SK-N-SH treated with all-trans-retinoic acid at 6 μM for 48 hours (cell line): ENCODE results near the gene KLF15.

Experiments used
- ATAC-seq: fragments of 200-7000 bp; cut with Tn5 transposase; 3 replicates; pipeline ENCODE4 v1.9.1; 2020; ENCODE audit warnings: mild to moderate bottlenecking, moderate library complexity
- BACH2 ChIP-seq: fragments of 250-450 bp; sonication (Bioruptor Pico); IDR thresholded peaks from 2 replicates; pipeline ENCODE4 v1.9.0; 2021; ENCODE audit warnings: mild to moderate bottlenecking, borderline replicate concordance
- CSDC2 ChIP-seq: fragments of 250-450 bp; sonication (Bioruptor Pico); IDR thresholded peaks from 2 replicates; pipeline ENCODE4 v1.5.0; 2020; ENCODE audit warnings: mild to moderate bottlenecking, moderate library complexity
- ESRRG ChIP-seq: fragments of 250-450 bp; sonication (Bioruptor Pico); IDR thresholded peaks from 2 replicates; pipeline ENCODE4 v1.6.1; 2021; ENCODE audit warnings: mild to moderate bottlenecking
- GLIS3 ChIP-seq: fragments of 250-450 bp; sonication (Bioruptor Pico); IDR thresholded peaks from 2 replicates; pipeline ENCODE4 v1.5.0; 2020; ENCODE audit warnings: mild to moderate bottlenecking, moderate library complexity
- ISL1 ChIP-seq: fragments of 250-450 bp; sonication (Bioruptor Pico); IDR thresholded peaks from 2 replicates; pipeline ENCODE4 v2.1.2; 2022; ENCODE audit warnings: mild to moderate bottlenecking, moderate library complexity
- OSR1 ChIP-seq: fragments of 250-450 bp; sonication (Bioruptor Pico); IDR thresholded peaks from 2 replicates; pipeline ENCODE4 v1.8.0; 2022; ENCODE audit warnings: moderate library complexity, mild to moderate bottlenecking, inconsistent platforms
- PPARA ChIP-seq: fragments of 250-450 bp; sonication (Bioruptor Pico); IDR thresholded peaks from 2 replicates; pipeline ENCODE4 v1.5.0; 2020; ENCODE audit warnings: mild to moderate bottlenecking, borderline replicate concordance
- RARB ChIP-seq: fragments of 250-450 bp; sonication (Bioruptor Pico); IDR thresholded peaks from 2 replicates; pipeline ENCODE4 v1.8.0; 2021; ENCODE audit warnings: mild to moderate bottlenecking, moderate library complexity
- SNAI2 ChIP-seq: fragments of 250-450 bp; sonication (Bioruptor Pico); IDR thresholded peaks from 2 replicates; pipeline ENCODE4 v1.5.0; 2020; ENCODE audit warnings: mild to moderate bottlenecking, moderate library complexity
- TCF4 ChIP-seq: fragments of 250-450 bp; sonication (Bioruptor Pico); IDR thresholded peaks from 2 replicates; pipeline ENCODE4 v1.8.0; 2021; ENCODE audit warnings: mild to moderate bottlenecking, moderate library complexity, borderline replicate concordance
- ZC3H10 ChIP-seq: fragments of 250-450 bp; sonication (Bioruptor Pico); IDR thresholded peaks from 2 replicates; pipeline ENCODE4 v1.5.1; 2021; ENCODE audit warnings: mild to moderate bottlenecking, moderate library complexity
- ZFP3 ChIP-seq: fragments of 250-450 bp; sonication (Bioruptor Pico); IDR thresholded peaks from 2 replicates; pipeline ENCODE4 v1.5.0; 2020; ENCODE audit warnings: mild to moderate bottlenecking, moderate library complexity
- ZFP30 ChIP-seq: fragments of 450-650 bp; formaldehyde crosslinking; IDR thresholded peaks from 2 replicates; pipeline ENCODE4 v1.5.0; 2022; ENCODE audit warnings: mild to moderate bottlenecking, moderate library complexity
- ZNF565 ChIP-seq: fragments of 450-650 bp; formaldehyde crosslinking; conservative IDR thresholded peaks from 2 replicates; pipeline ENCODE4 v1.5.0; 2020; ENCODE audit warnings: low read depth, mild to moderate bottlenecking, moderate library complexity
- ZNF70 ChIP-seq: fragments of 450-650 bp; formaldehyde crosslinking; IDR thresholded peaks from 2 replicates; pipeline ENCODE4 v1.5.0; 2020; ENCODE audit warnings: mild to moderate bottlenecking, moderate library complexity
- ZNF8 ChIP-seq: fragments of 450-650 bp; formaldehyde crosslinking; IDR thresholded peaks from 2 replicates; pipeline ENCODE4 v1.5.0; 2020; ENCODE audit warnings: mild to moderate bottlenecking, moderate library complexity
- TF ChIP-seq, protein P1 (sequence below): fragments of 250-450 bp; sonication (Bioruptor Pico); IDR thresholded peaks from 2 replicates; pipeline ENCODE4 v1.5.1; 2020; ENCODE audit warnings: low read depth, mild to moderate bottlenecking, moderate library complexity
- TF ChIP-seq, protein P2 (sequence below): fragments of 250-450 bp; sonication (Bioruptor Pico); IDR thresholded peaks from 2 replicates; pipeline ENCODE4 v1.8.0; 2021; ENCODE audit warnings: low read depth, mild to moderate bottlenecking, moderate library complexity, borderline replicate concordance
- TF ChIP-seq, protein P3 (sequence below): fragments of 250-450 bp; sonication (Bioruptor Pico); IDR thresholded peaks from 2 replicates; pipeline ENCODE4 v1.5.1; 2021; ENCODE audit warnings: mild to moderate bottlenecking, moderate library complexity
- TF ChIP-seq, protein P4 (sequence below): fragments of 250-450 bp; sonication (Bioruptor Pico); IDR thresholded peaks from 2 replicates; pipeline ENCODE4 v1.5.0; 2020; ENCODE audit warnings: mild to moderate bottlenecking, moderate library complexity
- TF ChIP-seq, protein P5 (sequence below): fragments of 250-450 bp; sonication (Bioruptor Pico); IDR thresholded peaks from 2 replicates; pipeline ENCODE4 v1.8.0; 2020; ENCODE audit warnings: mild to moderate bottlenecking, moderate library complexity, borderline replicate concordance

KLF15 gene

DNA sequence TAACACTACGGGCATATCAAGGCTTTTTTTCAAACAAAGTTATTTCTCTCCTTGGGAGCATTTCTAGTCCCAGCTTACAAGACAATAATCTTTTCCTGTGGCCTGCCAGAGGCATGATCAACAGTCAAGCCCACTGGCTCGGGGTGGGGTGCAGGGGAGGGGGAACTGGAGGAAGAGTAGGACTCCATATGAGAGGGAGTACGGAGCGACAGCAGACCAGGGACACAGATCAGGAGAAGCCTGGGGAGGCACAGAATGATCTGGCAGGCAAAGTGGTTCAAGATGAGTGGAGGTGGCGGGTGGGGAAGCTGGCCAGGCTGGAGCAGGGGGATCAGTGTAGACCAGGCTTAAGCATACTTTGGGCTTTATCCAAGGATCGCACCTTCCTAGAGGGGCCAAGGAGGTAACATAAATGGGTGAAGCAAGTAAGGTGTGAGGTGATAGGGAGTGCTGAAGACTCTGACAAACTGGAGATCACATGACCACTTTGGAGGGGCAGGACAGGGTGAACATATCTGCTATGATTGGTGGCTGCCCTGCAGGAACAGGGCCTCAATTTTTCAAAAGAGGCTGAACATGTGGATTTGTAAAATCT lies 37.4 kb downstream of the KLF15 start (continued):
- TF ChIP-seq, protein P1, sequence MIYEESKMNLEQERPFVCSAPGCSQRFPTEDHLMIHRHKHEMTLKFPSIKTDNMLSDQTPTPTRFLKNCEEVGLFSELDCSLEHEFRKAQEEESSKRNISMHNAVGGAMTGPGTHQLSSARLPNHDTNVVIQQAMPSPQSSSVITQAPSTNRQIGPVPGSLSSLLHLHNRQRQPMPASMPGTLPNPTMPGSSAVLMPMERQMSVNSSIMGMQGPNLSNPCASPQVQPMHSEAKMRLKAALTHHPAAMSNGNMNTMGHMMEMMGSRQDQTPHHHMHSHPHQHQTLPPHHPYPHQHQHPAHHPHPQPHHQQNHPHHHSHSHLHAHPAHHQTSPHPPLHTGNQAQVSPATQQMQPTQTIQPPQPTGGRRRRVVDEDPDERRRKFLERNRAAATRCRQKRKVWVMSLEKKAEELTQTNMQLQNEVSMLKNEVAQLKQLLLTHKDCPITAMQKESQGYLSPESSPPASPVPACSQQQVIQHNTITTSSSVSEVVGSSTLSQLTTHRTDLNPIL: no peak
- no peak for TF ChIP-seq CSDC2
- no peak for TF ChIP-seq BACH2 (CRISPR knock-in tag)
- no peak for TF ChIP-seq SNAI2 (CRISPR knock-in tag)
- no peak for TF ChIP-seq TCF4 (CRISPR knock-in tag)

DNA sequence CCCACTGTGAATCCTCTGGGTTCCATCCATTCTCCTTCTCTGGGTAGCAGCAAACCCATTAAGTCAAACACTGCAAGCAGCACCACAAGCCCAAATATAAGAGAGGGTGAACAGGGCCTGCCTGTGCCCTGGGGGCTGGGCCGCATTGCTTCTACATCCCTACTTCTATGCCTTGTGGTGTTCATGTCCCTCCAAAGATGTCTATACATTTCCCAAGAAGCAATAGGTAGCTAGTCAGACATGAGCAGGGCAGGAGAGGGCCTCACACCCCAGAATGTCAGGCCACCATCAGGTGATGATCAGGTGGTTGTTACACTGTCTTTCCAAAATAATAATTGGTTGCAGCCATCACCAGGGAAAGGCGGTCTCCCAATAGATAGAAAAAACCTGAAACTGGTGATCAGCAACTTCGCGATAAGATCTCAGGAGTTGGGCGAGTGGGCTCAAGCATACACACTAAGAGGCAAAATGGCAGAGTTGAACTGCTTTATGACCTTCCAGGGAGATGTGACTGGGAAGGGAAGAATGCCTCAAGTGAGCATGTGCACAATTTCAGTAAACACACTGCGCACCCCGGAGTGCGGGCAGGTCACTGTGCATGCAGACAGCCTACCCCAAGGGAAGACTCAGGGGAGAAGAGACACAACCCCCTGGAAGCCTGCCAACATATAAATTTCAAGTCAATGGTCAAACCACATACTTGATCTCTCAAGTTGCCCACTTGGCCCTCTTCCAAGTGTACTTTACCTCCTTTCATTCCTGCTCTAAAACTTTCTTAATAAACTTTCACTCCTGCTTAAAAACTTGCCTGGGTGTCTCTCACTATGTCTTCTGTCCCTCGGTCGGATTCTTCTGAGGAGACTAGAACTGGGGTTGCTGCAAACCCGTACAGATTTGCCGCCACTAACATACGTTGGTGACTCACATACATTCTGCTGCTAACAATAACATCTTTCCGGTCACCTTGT lies 39.9 kb downstream of the KLF15 start:
- no peak for ATAC-seq
- TF ChIP-seq ZNF8 (CRISPR knock-in tag): no peak
- TF ChIP-seq, protein P2, sequence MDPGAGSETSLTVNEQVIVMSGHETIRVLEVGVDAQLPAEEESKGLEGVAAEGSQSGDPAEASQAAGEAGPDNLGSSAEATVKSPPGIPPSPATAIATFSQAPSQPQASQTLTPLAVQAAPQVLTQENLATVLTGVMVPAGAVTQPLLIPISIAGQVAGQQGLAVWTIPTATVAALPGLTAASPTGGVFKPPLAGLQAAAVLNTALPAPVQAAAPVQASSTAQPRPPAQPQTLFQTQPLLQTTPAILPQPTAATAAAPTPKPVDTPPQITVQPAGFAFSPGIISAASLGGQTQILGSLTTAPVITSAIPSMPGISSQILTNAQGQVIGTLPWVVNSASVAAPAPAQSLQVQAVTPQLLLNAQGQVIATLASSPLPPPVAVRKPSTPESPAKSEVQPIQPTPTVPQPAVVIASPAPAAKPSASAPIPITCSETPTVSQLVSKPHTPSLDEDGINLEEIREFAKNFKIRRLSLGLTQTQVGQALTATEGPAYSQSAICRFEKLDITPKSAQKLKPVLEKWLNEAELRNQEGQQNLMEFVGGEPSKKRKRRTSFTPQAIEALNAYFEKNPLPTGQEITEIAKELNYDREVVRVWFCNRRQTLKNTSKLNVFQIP (CRISPR knock-in tag): no peak
- TF ChIP-seq ZNF70: no peak
- no peak for TF ChIP-seq OSR1 (CRISPR knock-in tag)
- TF ChIP-seq, protein P3, sequence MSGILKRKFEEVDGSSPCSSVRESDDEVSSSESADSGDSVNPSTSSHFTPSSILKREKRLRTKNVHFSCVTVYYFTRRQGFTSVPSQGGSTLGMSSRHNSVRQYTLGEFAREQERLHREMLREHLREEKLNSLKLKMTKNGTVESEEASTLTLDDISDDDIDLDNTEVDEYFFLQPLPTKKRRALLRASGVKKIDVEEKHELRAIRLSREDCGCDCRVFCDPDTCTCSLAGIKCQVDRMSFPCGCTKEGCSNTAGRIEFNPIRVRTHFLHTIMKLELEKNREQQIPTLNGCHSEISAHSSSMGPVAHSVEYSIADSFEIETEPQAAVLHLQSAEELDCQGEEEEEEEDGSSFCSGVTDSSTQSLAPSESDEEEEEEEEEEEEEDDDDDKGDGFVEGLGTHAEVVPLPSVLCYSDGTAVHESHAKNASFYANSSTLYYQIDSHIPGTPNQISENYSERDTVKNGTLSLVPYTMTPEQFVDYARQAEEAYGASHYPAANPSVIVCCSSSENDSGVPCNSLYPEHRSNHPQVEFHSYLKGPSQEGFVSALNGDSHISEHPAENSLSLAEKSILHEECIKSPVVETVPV (CRISPR knock-in tag): no peak
- TF ChIP-seq GLIS3 (CRISPR knock-in tag): no peak
- TF ChIP-seq ISL1 (CRISPR knock-in tag): no peak
- no peak for TF ChIP-seq ZNF565 (CRISPR knock-in tag)
- no peak for TF ChIP-seq TCF4 (CRISPR knock-in tag)
- no peak for TF ChIP-seq PPARA (CRISPR knock-in tag)
- TF ChIP-seq, protein P4, sequence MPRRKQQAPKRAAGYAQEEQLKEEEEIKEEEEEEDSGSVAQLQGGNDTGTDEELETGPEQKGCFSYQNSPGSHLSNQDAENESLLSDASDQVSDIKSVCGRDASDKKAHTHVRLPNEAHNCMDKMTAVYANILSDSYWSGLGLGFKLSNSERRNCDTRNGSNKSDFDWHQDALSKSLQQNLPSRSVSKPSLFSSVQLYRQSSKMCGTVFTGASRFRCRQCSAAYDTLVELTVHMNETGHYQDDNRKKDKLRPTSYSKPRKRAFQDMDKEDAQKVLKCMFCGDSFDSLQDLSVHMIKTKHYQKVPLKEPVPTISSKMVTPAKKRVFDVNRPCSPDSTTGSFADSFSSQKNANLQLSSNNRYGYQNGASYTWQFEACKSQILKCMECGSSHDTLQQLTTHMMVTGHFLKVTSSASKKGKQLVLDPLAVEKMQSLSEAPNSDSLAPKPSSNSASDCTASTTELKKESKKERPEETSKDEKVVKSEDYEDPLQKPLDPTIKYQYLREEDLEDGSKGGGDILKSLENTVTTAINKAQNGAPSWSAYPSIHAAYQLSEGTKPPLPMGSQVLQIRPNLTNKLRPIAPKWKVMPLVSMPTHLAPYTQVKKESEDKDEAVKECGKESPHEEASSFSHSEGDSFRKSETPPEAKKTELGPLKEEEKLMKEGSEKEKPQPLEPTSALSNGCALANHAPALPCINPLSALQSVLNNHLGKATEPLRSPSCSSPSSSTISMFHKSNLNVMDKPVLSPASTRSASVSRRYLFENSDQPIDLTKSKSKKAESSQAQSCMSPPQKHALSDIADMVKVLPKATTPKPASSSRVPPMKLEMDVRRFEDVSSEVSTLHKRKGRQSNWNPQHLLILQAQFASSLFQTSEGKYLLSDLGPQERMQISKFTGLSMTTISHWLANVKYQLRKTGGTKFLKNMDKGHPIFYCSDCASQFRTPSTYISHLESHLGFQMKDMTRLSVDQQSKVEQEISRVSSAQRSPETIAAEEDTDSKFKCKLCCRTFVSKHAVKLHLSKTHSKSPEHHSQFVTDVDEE (CRISPR knock-in tag): no peak
- TF ChIP-seq ZFP3 (CRISPR knock-in tag): no peak
- TF ChIP-seq ZFP30 (CRISPR knock-in tag): no peak
- TF ChIP-seq SNAI2 (CRISPR knock-in tag): no peak
- TF ChIP-seq ZC3H10: no peak
- TF ChIP-seq, protein P5, sequence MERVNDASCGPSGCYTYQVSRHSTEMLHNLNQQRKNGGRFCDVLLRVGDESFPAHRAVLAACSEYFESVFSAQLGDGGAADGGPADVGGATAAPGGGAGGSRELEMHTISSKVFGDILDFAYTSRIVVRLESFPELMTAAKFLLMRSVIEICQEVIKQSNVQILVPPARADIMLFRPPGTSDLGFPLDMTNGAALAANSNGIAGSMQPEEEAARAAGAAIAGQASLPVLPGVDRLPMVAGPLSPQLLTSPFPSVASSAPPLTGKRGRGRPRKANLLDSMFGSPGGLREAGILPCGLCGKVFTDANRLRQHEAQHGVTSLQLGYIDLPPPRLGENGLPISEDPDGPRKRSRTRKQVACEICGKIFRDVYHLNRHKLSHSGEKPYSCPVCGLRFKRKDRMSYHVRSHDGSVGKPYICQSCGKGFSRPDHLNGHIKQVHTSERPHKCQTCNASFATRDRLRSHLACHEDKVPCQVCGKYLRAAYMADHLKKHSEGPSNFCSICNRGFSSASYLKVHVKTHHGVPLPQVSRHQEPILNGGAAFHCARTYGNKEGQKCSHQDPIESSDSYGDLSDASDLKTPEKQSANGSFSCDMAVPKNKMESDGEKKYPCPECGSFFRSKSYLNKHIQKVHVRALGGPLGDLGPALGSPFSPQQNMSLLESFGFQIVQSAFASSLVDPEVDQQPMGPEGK (CRISPR knock-in tag): no peak
- no peak for TF ChIP-seq ESRRG (CRISPR knock-in tag)
- no peak for TF ChIP-seq CSDC2
- no peak for TF ChIP-seq RARB (CRISPR knock-in tag)
- TF ChIP-seq, protein P1: no peak
